ENCODE measurements around the gene EXD1.

GRCh38 chr15:41231422-41232226 is 1.1 kb upstream of the EXD1 start:
- no peak; the same call in 1 of the 2 replicates for TF ChIP-seq POLR2AphosphoS5 (IDR thresholded peaks at IDR 0.05; ENCODE audit: low read depth, low read length)
- TF ChIP-seq SIN3A (IDR thresholded peaks at IDR 0.05; ENCODE audit: borderline replicate concordance, insufficient read depth, low read length): no peak
- TF ChIP-seq TAF1 (IDR thresholded peaks at IDR 0.05; ENCODE audit: borderline replicate concordance, insufficient read depth, low read length): no peak
- TF ChIP-seq REST (IDR thresholded peaks at IDR 0.05; ENCODE audit: insufficient read depth in 1 of 2, low read depth in 2 of 2, low read length in 2 of 2): no peak
- TF ChIP-seq FOXP2 (optimal IDR thresholded peaks at IDR 0.05; ENCODE audit: borderline replicate concordance, extremely low read depth, extremely low read length, insufficient read depth): no peak
